Liver (tissue), 9 donors: ENCODE measurements around the gene ERMN. TPM values are rescaled to one million over a fixed set of nuclear protein-coding genes. Genes with fewer than 3 reads are reported as not detected.

Experiments
- DNase-seq: peaks from one replicate; pipeline ENCODE4 v3.0.0-alpha.2; 2017; ENCODE audit warnings: low spot score
- H3K27ac ChIP-seq, 2 donors: one replicate each; pipeline ENCODE4 v1.7.0; 2013; ENCODE audit warnings: inconsistent platforms in 2 of 2, low read length in 2 of 2, control low read depth in 1 of 2, low read depth in 1 of 2, mild to moderate bottlenecking in 1 of 2
- H3K27me3 ChIP-seq, 4 donors: one replicate each; pipeline versions ENCODE4 v1.6.1 to v1.7.0; 2013; ENCODE audit warnings: low read length in 3 of 4, inconsistent platforms in 1 of 4, mild to moderate bottlenecking in 1 of 4, moderate library complexity in 1 of 4; ENCODE audit not compliant: control insufficient read depth in 4 of 4, insufficient read depth in 4 of 4
- H3K36me3 ChIP-seq, 4 donors: one replicate each; pipeline versions ENCODE4 v1.6.1 to v1.7.0; 2013; ENCODE audit warnings: low read length in 3 of 4, mild to moderate bottlenecking in 3 of 4, low read depth in 1 of 4, moderate library complexity in 1 of 4; ENCODE audit not compliant: control insufficient read depth in 4 of 4, insufficient read depth in 3 of 4
- H3K4me1 ChIP-seq, 4 donors: one replicate each; pipeline versions ENCODE4 v1.6.1 to v1.7.0; 2013; ENCODE audit warnings: low read length in 3 of 4, mild to moderate bottlenecking in 3 of 4, moderate library complexity in 1 of 4; ENCODE audit not compliant: control insufficient read depth in 4 of 4, insufficient read depth in 4 of 4
- H3K4me3 ChIP-seq, 3 donors: one replicate each; pipeline versions ENCODE4 v1.6.1 to v1.7.0; 2013; ENCODE audit warnings: low read length in 3 of 3, control low read depth in 1 of 3, low read depth in 1 of 3, mild to moderate bottlenecking in 1 of 3
- H3K9ac ChIP-seq, 2 donors: one replicate each; pipeline ENCODE4 v1.7.0; 2013; ENCODE audit warnings: low read length in 2 of 2, mild to moderate bottlenecking in 2 of 2, moderate library complexity in 2 of 2, control low read depth in 1 of 2, low read depth in 1 of 2
- H3K9me3 ChIP-seq, 4 donors: one replicate each; pipeline versions ENCODE4 v1.6.1 to v1.7.0; 2013; ENCODE audit warnings: low read length in 3 of 4; ENCODE audit not compliant: control insufficient read depth in 4 of 4
- ATF3 ChIP-seq: IDR thresholded peaks from 2 replicates; pipeline ENCODE4 v1.6.1; 2016; ENCODE audit warnings: antibody characterized with exemption
- CTCF ChIP-seq: fragments of 150-350 bp; IDR thresholded peaks from 2 replicates; pipeline ENCODE4 v1.5.1; 2017; ENCODE audit warnings: improper control_type of control experiment, low read depth, low read length; ENCODE audit not compliant: missing input control
- FOXA1 ChIP-seq: IDR thresholded peaks from 2 replicates; pipeline ENCODE4 v1.6.1; 2016; ENCODE audit warnings: antibody characterized with exemption
- FOXA2 ChIP-seq: IDR thresholded peaks from 2 replicates; pipeline ENCODE4 v1.6.1; 2016; ENCODE audit warnings: antibody characterized with exemption
- GABPA ChIP-seq, 2 donors: IDR thresholded peaks in 1 of 2; conservative IDR thresholded peaks in 1 of 2; 2 replicates each; pipeline ENCODE4 v1.6.1; 2016; ENCODE audit warnings: antibody characterized with exemption in 2 of 2, mild to moderate bottlenecking in 1 of 2, moderate library complexity in 1 of 2
- HNF4A ChIP-seq, 2 donors: conservative IDR thresholded peaks; 2 replicates each; pipeline ENCODE4 v1.6.1; 2016; ENCODE audit warnings: antibody characterized with exemption in 2 of 2, mild to moderate bottlenecking in 2 of 2
- HNF4G ChIP-seq: IDR thresholded peaks from 2 replicates; pipeline ENCODE4 v1.6.1; 2016; ENCODE audit warnings: antibody characterized with exemption
- JUND ChIP-seq, 2 donors: IDR thresholded peaks; 2 replicates each; pipeline ENCODE4 v1.6.1; 2016; ENCODE audit warnings: antibody characterized with exemption in 2 of 2
- MAX ChIP-seq: IDR thresholded peaks from 2 replicates; pipeline ENCODE4 v1.6.1; 2016; ENCODE audit warnings: antibody characterized with exemption
- NR2F2 ChIP-seq: IDR thresholded peaks from 2 replicates; pipeline ENCODE4 v1.6.1; 2016; ENCODE audit warnings: antibody characterized with exemption
- RAD21 ChIP-seq, 2 donors: IDR thresholded peaks; 2 replicates each; pipeline ENCODE4 v1.6.1; 2016; ENCODE audit warnings: antibody characterized with exemption in 2 of 2, mild to moderate bottlenecking in 2 of 2
- RXRA ChIP-seq, 2 donors: IDR thresholded peaks; 2 replicates each; pipeline ENCODE4 v1.6.1; 2017 to 2018; ENCODE audit warnings: antibody characterized with exemption in 2 of 2, mild to moderate bottlenecking in 1 of 2
- SP1 ChIP-seq: IDR thresholded peaks from 2 replicates; pipeline ENCODE4 v1.6.1; 2018; ENCODE audit warnings: antibody characterized with exemption, mild to moderate bottlenecking
- YY1 ChIP-seq: IDR thresholded peaks from 2 replicates; pipeline ENCODE4 v1.6.1; 2016; ENCODE audit warnings: antibody characterized with exemption, mild to moderate bottlenecking
- ZBTB33 ChIP-seq: IDR thresholded peaks from 2 replicates; pipeline ENCODE4 v1.6.1; 2016; ENCODE audit warnings: antibody characterized with exemption
- WGBS: extraction: QIAGEN DNeasy Blood & Tissue Kit; methylation state at CpG from one replicate; pipeline ENCODE4 v1.1.7; 2013; 5-methylcytosine and 5-hydroxymethylcytosine counted together
- polyA plus RNA-seq, 2 donors: library from polyadenylated mRNA; stranded (reverse) in 1 of 2; unstranded in 1 of 2; fragments of 200-250 nt in 1 of 2; fragments of >200 nt in 1 of 2; fragmentation: Nextera tagmentation in 1 of 2; extraction: Ambion mirVana in 1 of 2; gene quantifications; one replicate each; pipeline versions ENCODE4 v1.2.1 to v1.2.3, GENCODE V29; 2013 to 2015
- total RNA-seq, 2 donors: library from RNA; depleted of rRNA; stranded (reverse); fragments of >200 nt; gene quantifications; one replicate each; pipeline ENCODE4 v1.2.3, GENCODE V29; 2014
- donor health status: healthy.
- donor health status: healthy.
- donor health status: healthy.
- donor health status: healthy.
- donor health status: healthy.

ERMN gene
- total and polyA plus RNA-seq, 4 donors = 0.05 to 0.08 TPM; not detected in 2

- TF ChIP-seq GABPA (IDR thresholded peaks at IDR 0.05 in 1 of 2, conservative IDR thresholded peaks at IDR 0.05 in 1 of 2) (no peak), RAD21 (IDR thresholded peaks at IDR 0.05) (no peak), HNF4A (conservative IDR thresholded peaks at IDR 0.05) (no peak), FOXA2 (no peak), FOXA1 (no peak)
Observed at GRCh38 chr2:157303612-157304011, 22.0 kb downstream of the ERMN start (continued).

- Histone ChIP-seq H3K4me1 (no peaks in the 10 kb centered on the region), H3K9me3 (no peaks in the 10 kb centered on the region), H3K9ac (no peak overlapping the region), H3K27me3 (peaks cover 0 to 3% (median 0%) of the 10 kb centered on the region in 4 donors), H3K4me3 (no peak overlapping the region), H3K36me3 (no peaks in the 10 kb centered on the region), H3K27ac (no peak overlapping the region)
- WGBS = 29% methylated on average over 9 of the region's 9 CpGs
- no peak for DNase-seq
- no peak for TF ChIP-seq JUND (IDR thresholded peaks at IDR 0.05)
- TF ChIP-seq NR2F2 = no peak
- no peak for TF ChIP-seq MAX
- no peak for TF ChIP-seq ATF3
- peak; percentile 92 to 94 for TF ChIP-seq RAD21 (IDR thresholded peaks at IDR 0.05)
- peak; percentile 75 for TF ChIP-seq CTCF
Observed at GRCh38 chr2:157302492-157303099, 23.0 kb downstream of the ERMN start.

- H3K36me3 ChIP-seq = no peaks in the 10 kb centered on the region
- H3K4me3 ChIP-seq = no peak overlapping the region
- WGBS = 88% methylated on average over 2 of the region's 2 CpGs
- no peaks in the 10 kb centered on the region for H3K4me1 ChIP-seq
- H3K9ac ChIP-seq = no peak overlapping the region
- TF ChIP-seq HNF4A (conservative IDR thresholded peaks at IDR 0.05) (no peak), SP1 (no peak), ZBTB33 (no peak), MAX (no peak), GABPA (IDR thresholded peaks at IDR 0.05 in 1 of 2, conservative IDR thresholded peaks at IDR 0.05 in 1 of 2) (no peak), ATF3 (no peak), YY1 (no peak), RXRA (IDR thresholded peaks at IDR 0.05) (no peak), HNF4G (no peak)
- peaks cover 0 to 3% (median 0%) of the 10 kb centered on the region in 4 donors for H3K27me3 ChIP-seq
- H3K27ac ChIP-seq = no peak overlapping the region
- no peaks in the 10 kb centered on the region for H3K9me3 ChIP-seq
- DNase-seq = no peak
Observed at GRCh38 chr2:157301307-157301706, 24.3 kb downstream of the ERMN start.
